ENCODE measurements around the gene METTL24.

METTL24 gene

GRCh38 chr6:110332281-110332680 lies 25.9 kb downstream of the METTL24 start:
- no peak for DNase-seq

- no peak for DNase-seq
Observed at GRCh38 chr6:110331816-110332215, 26.3 kb downstream of the METTL24 start.

GRCh38 chr6:110331390-110331789 lies 26.8 kb downstream of the METTL24 start:
- DNase-seq, result no peak

- no peak for DNase-seq
Observed at GRCh38 chr6:110329714-110330436, 28.3 kb downstream of the METTL24 start.

GRCh38 chr6:110329348-110329713 lies 28.8 kb downstream of the METTL24 start:
- DNase-seq, result no peak

- DNase-seq, result no peak
Observed at GRCh38 chr6:110328259-110328658, 29.9 kb downstream of the METTL24 start.

- DNase-seq, result no peak
Observed at GRCh38 chr6:110327391-110327790, 30.8 kb downstream of the METTL24 start.

GRCh38 chr6:110326609-110327008 lies 31.5 kb downstream of the METTL24 start:
- no peak for DNase-seq

- no peak for DNase-seq
Observed at GRCh38 chr6:110326057-110326456, 32.1 kb downstream of the METTL24 start.

GRCh38 chr6:110325197-110325596 lies 33.0 kb downstream of the METTL24 start:
- DNase-seq, result no peak

GRCh38 chr6:110324548-110324947 lies 33.6 kb downstream of the METTL24 start:
- no peak for DNase-seq

- DNase-seq, result no peak
Observed at GRCh38 chr6:110323258-110323657, 34.9 kb downstream of the METTL24 start.

- no peak for DNase-seq
Observed at GRCh38 chr6:110322874-110323242, 35.3 kb downstream of the METTL24 start.

GRCh38 chr6:110322151-110322873 lies 35.8 kb downstream of the METTL24 start:
- DNase-seq, result no peak

GRCh38 chr6:110320307-110320706 lies 37.8 kb downstream of the METTL24 start:
- DNase-seq, result no peak

GRCh38 chr6:110319843-110320242 lies 38.3 kb downstream of the METTL24 start:
- DNase-seq, result no peak

- no peak for DNase-seq
Observed at GRCh38 chr6:110319381-110319780, 38.8 kb downstream of the METTL24 start.

- no peak for DNase-seq
Observed at GRCh38 chr6:110318971-110319370, 39.2 kb downstream of the METTL24 start.

- no peak for DNase-seq
Observed at GRCh38 chr6:110317646-110318045, 40.5 kb downstream of the METTL24 start.

GRCh38 chr6:110317189-110317588 lies 41.0 kb downstream of the METTL24 start:
- DNase-seq, result no peak

- DNase-seq, result no peak
Observed at GRCh38 chr6:110315869-110316398, 42.2 kb downstream of the METTL24 start.

- DNase-seq, result no peak
Observed at GRCh38 chr6:110315207-110315868, 42.8 kb downstream of the METTL24 start.

- no peak for DNase-seq
Observed at GRCh38 chr6:110310861-110311446, 47.2 kb downstream of the METTL24 start.

Measured in T1000 (cell line).